Activated CD4-positive, CD25-positive, alpha-beta regulatory T cell treated with anti-CD3 and anti-CD28 coated beads, Interleukin-2, amount 50 U/mL, for 16 hours (primary cell): ENCODE data around the gene FGFR2.

Experiments
- DNase-seq: peaks from one replicate; pipeline ENCODE4 v3.0.0-alpha.2; 2020; ENCODE audit warnings: low read depth, low spot score

The FGFR2 gene

GRCh38 chr10:121553511-121554264 lies 44.6 kb downstream of the FGFR2 start:
- DNase-seq = no peak

GRCh38 chr10:121552746-121553145 lies 45.5 kb downstream of the FGFR2 start:
- DNase-seq = no peak

GRCh38 chr10:121551210-121551885 lies 46.9 kb downstream of the FGFR2 start:
- no peak for DNase-seq

- no peak for DNase-seq
Observed at GRCh38 chr10:121544301-121544869, 53.9 kb downstream of the FGFR2 start.

GRCh38 chr10:121543545-121543944 lies 54.7 kb downstream of the FGFR2 start:
- no peak for DNase-seq

- DNase-seq = no peak
Observed at GRCh38 chr10:121541450-121542120, 56.7 kb downstream of the FGFR2 start.

- DNase-seq = no peak
Observed at GRCh38 chr10:121540732-121541395, 57.4 kb downstream of the FGFR2 start.

GRCh38 chr10:121539786-121540185 lies 58.5 kb downstream of the FGFR2 start:
- DNase-seq = no peak

GRCh38 chr10:121536310-121536913 lies 61.8 kb downstream of the FGFR2 start:
- DNase-seq = no peak

- DNase-seq = no peak
Observed at GRCh38 chr10:121535381-121535780, 62.9 kb downstream of the FGFR2 start.

- no peak for DNase-seq
Observed at GRCh38 chr10:121532292-121532864, 65.9 kb downstream of the FGFR2 start.

GRCh38 chr10:121531830-121532178 lies 66.4 kb downstream of the FGFR2 start:
- DNase-seq = no peak

GRCh38 chr10:121531076-121531829 lies 67.0 kb downstream of the FGFR2 start:
- no peak for DNase-seq

GRCh38 chr10:121530481-121531075 lies 67.7 kb downstream of the FGFR2 start:
- no peak for DNase-seq

GRCh38 chr10:121527690-121528089 lies 70.6 kb downstream of the FGFR2 start:
- DNase-seq = no peak

- DNase-seq = no peak
Observed at GRCh38 chr10:121526801-121527221, 71.4 kb downstream of the FGFR2 start.

GRCh38 chr10:121526135-121526790 lies 72.0 kb downstream of the FGFR2 start:
- DNase-seq = no peak

- DNase-seq = no peak
Observed at GRCh38 chr10:121525251-121526134, 72.8 kb downstream of the FGFR2 start.
